Stimulated activated naive CD4-positive, alpha-beta T cell (primary cell): ENCODE results near the gene VIL1.

Experiments
- DNase-seq, 6 experiments: peaks; one replicate each; lab custom pipeline; 2025; lab: John Stamatoyannopoulos, UW

VIL1 gene

GRCh38 chr2:218444692-218445357 is 25.9 kb downstream of the VIL1 start:
- DNase-seq = no peak

GRCh38 chr2:218445602-218446001 is 26.7 kb downstream of the VIL1 start:
- DNase-seq = no peak

- no peak for DNase-seq
Measured at GRCh38 chr2:218446547-218446946, 27.6 kb downstream of the VIL1 start.

- no peak for DNase-seq
Measured at GRCh38 chr2:218447072-218447471, 28.1 kb downstream of the VIL1 start.

GRCh38 chr2:218448934-218449333 is 30.0 kb downstream of the VIL1 start:
- no peak for DNase-seq

- no peak for DNase-seq
Measured at GRCh38 chr2:218452079-218452478, 33.2 kb downstream of the VIL1 start.

- no peak for DNase-seq
Measured at GRCh38 chr2:218456849-218457248, 37.9 kb downstream of the VIL1 start.

GRCh38 chr2:218458598-218458997 is 39.7 kb downstream of the VIL1 start:
- DNase-seq = no peak

GRCh38 chr2:218465987-218466633 is 47.2 kb downstream of the VIL1 start:
- DNase-seq = peak in 1 of 6 experiments; percentile 27

GRCh38 chr2:218470448-218470847 is 51.5 kb downstream of the VIL1 start:
- DNase-seq = no peak

GRCh38 chr2:218471036-218471435 is 52.1 kb downstream of the VIL1 start:
- DNase-seq = no peak

GRCh38 chr2:218471982-218472381 is 53.1 kb downstream of the VIL1 start:
- DNase-seq = no peak

GRCh38 chr2:218472988-218473387 is 54.1 kb downstream of the VIL1 start:
- DNase-seq = no peak

- no peak for DNase-seq
Measured at GRCh38 chr2:218474527-218474926, 55.6 kb downstream of the VIL1 start.

- DNase-seq = no peak
Measured at GRCh38 chr2:218476676-218477075, 57.8 kb downstream of the VIL1 start.

- DNase-seq = no peak
Measured at GRCh38 chr2:218477247-218477646, 58.3 kb downstream of the VIL1 start.

- no peak for DNase-seq
Measured at GRCh38 chr2:218478544-218478943, 59.6 kb downstream of the VIL1 start.

GRCh38 chr2:218479595-218479994 is 60.7 kb downstream of the VIL1 start:
- no peak for DNase-seq

- no peak for DNase-seq
Measured at GRCh38 chr2:218482651-218483050, 63.7 kb downstream of the VIL1 start.

GRCh38 chr2:218485986-218486667 is 67.2 kb downstream of the VIL1 start:
- no peak for DNase-seq

- no peak for DNase-seq
Measured at GRCh38 chr2:218500501-218501060, 81.7 kb downstream of the VIL1 start.

GRCh38 chr2:218501665-218502064 is 82.7 kb downstream of the VIL1 start:
- DNase-seq = no peak
